ENCODE results near the gene MDM2.

GRCh38 chr12:68883151-68883550, 75.2 kb downstream of the MDM2 start:
- no peak for TF ChIP-seq CTCF (conservative IDR thresholded peaks at IDR 0.05 in 1 of 2, IDR thresholded peaks at IDR 0.05 in 1 of 2; ENCODE audit: low read depth in 1 of 2, low read length in 2 of 2)
- no peak for TF ChIP-seq EZH2 (IDR thresholded peaks at IDR 0.05; ENCODE audit: low read length, missing control alignments)
